GM21515 (cell line): ENCODE measurements around the gene TRMT44.
"Not testable (repeated sequence)": the region's sequence is repeated elsewhere in the genome, so short reads cannot be mapped to it uniquely, and the experiment has no call there.

Experiments used
- ATAC-seq: cut with Tn5 transposase; IDR thresholded peaks from one replicate; pipeline ENCODE4 v1.9.1; 2021; ENCODE audit not compliant: unreplicated experiment

The TRMT44 gene

DNA sequence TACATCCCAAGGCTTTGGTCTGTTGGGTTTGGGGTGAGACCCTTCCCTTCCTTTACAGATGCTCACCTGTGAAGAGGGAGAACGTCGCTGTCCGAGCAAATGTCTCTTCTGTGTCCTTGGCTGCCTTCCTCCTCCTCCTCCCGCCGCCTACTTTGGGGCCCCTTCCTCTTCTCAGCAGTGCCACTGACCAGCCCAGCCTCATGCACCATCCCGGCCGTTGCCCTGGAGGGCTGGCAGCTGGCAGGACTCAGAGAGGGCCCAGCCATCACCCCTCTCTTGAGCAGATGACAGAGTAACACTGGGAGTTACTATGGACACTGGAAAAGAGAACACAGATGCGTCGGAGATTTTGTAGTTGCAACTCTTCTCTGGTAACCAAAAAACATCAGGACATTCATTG is 68.2 kb downstream of the TRMT44 start:
- ATAC-seq = no peak

DNA sequence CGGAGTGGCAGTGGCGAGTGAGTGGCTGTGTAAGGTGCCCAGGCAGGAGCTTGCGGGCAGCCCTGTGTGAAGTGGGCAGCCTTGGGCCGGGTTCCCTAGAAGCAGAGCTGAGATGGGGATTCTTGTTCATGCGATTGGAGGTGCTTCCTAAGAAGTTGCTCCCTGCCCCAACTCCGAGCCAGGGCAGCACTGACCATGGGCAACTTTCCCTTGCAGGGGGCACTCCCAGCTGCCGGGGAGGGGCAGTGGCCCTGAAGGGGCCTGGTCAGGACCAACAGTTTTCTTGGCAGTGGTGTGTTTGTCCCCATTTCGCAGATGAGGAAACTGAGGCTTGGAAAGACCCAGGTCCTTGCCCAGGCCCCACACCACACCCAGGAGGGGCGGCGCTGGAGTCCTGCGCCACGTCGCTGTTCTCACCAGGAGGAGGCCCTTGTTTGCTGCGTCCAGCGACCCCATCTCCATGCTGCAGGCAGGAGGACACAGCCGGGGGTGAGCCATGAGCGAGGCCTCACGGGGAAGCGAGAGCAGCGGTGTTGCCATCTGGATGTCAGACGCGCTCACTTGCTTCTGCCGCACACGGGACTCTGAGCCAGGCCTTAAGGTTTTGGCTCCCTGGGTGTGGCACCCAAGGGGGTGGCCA is 68.9 kb downstream of the TRMT44 start:
- ATAC-seq = no peak

DNA sequence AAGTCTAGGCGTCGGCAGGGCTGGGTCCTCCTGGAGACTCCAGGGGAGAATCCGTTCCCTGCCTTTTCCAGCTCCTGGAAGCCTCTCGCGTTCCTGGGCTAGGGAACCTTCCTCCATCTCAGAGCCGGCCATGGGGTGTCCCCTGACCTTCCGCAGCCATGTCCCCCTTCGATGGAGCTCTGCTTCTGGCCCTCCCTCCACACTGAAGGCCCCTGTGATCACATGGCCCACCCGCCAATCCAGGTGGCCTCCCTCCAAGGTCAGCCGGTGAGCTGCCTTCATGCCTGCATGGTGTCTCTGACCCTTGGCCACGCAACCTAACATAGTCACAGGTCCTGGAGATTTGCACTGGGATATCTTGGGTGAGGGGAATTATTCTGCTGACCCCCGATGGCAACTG is 69.6 kb downstream of the TRMT44 start:
- no peak for ATAC-seq

DNA sequence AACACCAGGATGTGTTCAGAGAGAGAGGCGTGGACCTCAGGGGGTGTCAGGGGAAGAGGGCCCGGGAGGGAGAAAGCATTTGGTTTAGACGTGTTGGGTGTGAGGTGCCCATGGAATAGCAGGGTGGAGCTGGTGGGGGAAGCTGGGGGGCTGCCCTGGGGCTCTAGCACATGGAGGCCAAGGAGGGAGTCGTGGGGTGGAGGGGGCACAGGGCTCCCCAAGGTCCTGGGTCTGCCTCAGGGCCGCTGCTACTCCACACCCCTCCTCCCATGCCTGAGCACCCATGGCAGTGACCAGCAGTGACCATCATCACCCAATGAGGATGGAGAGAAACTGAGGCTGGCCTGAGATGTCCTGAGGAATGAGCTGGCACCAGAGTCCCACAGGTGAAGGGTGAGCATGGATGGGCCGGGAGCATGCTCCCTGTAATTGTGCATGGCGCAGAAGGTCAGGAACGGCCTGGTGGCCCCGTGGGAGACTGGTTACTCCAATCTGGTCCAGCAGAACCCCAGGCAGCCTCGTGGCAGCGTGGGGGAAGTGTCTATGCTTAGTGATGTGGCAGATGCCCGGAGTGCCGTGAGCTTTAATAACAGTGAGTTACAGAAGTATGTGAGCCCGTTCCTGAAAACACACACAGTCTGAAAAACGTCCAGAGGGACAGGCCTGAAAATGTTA is 70.2 kb downstream of the TRMT44 start:
- ATAC-seq = no peak

DNA sequence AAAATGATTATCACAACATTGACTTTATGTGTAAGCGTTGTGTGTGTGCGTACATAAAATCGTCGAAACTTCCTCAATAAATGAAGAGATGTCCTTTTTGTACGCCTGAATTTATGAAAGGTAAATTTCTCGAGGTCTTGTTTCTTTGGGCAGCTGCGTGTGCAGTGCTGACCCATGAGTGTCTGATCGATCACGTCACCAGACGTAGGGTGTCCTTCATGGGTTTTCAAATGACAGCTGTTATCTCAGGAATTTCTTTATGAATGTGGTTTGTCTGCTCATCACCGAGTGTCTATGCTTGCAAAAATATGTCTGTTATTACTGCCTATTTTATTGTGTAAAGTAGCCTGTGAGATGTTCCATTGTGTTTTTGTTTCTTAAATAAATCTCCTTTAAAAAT is 71.9 kb downstream of the TRMT44 start:
- ATAC-seq = no peak

DNA sequence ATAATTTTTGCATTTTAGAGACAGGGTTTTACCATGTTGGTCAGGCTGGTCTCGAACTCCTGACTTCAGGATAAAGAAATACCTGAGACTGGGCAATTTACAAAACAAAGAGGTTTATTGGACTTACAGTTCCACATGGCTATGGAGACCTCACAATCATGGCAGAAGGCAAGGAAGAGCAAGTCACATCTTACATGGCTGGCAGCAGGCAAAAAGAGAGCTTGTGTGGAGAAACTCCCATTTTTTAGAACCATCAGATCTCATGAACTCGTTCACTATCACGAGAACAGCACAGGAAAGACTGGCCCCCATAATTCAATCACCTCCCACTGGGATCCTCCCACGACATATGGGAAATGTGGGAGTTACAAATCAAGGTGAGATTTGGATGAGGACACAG is 72.5 kb downstream of the TRMT44 start:
- not testable (repeated sequence) for ATAC-seq

DNA sequence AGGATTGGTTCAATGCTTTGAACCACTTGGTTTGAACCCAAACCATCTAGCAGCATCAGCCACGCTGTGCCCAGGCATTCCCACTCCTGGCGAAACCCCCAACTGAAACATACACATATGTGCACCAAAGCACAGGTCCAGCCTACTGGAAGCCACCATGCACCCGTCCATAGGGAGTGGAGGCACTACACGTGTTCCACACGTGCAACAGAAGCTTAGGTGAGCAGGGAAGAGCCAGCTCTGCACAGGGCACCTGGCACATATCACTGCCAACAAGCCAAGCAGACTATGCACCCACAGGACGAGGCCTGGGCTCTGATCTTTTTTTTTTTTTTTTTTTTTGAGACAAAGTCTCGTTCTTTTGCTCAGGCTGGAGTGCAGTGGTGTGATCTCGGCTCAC is 73.4 kb downstream of the TRMT44 start:
- ATAC-seq = no peak

DNA sequence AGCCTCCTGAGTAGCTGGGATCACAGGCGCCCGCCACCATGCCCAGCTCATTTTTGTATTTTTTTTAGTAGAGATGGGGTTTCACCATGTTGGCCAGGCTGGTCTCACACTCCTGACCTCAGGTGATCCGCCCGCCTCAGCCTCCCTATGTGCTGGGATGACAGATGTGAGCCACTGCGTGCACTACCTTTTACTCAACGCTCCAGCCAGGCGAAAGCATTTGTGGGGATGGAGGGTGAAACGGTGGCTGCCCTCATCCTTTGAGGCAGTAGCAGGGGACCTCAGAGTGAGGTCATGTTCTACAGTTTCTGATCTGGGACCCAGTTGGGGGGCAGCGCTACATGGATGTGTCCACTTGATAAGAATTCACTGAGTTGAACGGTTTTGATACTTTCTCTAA is 73.8 kb downstream of the TRMT44 start:
- ATAC-seq = no peak

DNA sequence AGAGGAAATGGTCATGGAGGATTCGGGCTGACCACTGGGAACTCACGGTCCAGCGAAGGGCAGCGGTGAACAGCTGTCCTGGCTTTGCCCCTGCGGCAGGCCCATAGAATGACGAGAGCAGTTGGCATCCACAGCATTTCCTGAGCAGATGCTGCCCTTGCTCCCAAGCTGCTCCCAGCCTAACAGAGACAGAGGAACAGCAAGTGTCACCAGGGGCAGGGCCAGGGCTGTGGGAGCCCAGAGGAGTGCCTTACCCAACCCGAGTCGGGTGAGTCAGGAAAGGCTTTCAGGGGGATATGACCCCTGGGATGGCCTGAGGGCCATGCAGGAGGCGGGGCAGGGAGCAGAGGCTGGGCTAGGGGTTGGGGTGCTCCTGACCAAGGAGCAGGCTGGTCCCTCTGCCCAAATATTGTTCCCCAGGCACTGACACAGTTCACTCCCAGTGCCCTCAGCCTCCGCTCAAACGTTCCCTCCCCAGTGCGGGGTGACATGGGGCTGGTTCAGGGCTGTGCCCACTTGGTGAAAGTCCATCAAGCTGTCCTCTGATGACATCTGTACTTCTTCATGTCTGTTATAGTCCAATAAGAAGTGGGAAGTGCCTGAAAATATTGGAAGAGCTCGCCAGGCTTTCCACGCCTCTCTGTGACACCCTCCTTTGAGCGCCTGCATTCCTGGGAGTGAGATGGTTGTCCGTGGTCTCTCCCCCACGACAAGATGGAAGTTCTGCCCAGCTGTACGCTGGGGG is 74.9 kb downstream of the TRMT44 start:
- ATAC-seq = no peak

DNA sequence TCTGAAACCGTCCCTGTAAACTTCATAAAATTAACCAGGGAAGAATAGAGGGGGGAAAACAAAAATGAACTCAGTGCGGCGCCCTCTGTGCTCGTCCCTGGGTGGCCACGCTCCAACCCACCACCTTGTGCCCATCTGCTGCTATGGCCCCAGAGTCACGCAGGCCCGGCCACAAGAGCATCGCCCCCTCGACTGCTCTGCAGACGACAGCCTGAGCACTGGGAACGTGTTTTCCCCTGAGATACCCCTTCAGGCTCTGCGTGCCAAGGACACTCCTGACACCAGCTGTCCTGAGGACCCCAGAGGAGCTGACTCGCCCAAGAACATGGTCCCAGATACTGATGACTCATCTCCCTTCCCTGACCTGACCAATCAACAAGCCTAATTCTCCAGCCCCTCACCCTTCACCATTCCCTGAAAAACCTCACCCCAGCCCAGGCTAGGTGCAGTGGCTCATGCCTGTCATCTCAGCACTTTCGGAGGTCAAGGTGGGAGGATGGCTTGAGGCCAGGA is 75.5 kb downstream of the TRMT44 start:
- no peak for ATAC-seq

DNA sequence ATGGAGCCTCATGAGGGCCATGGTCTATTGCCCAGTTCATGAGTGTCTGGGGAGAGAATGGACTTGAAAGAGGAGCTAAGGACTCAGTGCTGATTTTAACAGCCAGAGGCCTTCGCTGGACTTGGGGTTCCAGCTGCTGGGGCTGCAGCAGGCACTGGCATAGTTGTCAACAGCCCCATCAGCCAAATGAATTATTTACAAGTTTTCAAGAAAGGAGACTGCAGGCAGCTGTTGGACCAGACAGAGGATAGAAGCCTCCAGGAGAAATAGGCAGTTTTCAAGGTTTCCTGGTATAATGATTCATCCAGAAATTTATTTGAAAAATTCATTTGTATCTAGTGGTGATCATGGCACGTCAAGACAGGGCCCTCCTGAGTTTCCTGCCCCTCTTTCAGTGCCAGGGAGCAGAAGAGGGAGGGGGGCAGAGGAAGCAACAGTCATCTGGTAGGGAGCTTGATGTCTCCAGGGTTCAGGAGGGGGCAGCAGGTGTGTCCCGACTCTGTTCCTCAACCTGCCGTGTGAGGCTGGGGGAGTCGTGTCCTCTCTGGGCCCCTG is 76.5 kb downstream of the TRMT44 start:
- ATAC-seq = no peak

DNA sequence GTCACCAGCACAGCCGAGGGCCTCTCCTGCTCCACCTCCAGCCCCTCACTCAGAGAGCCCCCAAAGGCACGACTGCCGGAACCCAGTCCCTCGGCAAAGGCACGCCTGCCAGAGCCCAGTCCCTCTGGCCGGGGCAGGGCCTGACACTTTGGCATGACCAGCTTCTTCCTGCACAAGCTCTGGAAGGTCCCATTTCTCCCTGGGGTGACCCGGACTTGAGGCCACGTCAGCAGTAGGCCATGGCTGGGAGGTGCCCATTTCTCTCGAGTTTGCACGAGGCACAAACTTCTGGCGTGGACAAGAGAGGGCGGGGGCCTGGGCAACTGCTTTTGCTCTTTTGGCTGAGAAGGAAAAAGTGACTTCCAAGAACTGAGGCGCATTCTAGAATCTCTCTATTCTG is 77.4 kb downstream of the TRMT44 start:
- ATAC-seq = no peak

DNA sequence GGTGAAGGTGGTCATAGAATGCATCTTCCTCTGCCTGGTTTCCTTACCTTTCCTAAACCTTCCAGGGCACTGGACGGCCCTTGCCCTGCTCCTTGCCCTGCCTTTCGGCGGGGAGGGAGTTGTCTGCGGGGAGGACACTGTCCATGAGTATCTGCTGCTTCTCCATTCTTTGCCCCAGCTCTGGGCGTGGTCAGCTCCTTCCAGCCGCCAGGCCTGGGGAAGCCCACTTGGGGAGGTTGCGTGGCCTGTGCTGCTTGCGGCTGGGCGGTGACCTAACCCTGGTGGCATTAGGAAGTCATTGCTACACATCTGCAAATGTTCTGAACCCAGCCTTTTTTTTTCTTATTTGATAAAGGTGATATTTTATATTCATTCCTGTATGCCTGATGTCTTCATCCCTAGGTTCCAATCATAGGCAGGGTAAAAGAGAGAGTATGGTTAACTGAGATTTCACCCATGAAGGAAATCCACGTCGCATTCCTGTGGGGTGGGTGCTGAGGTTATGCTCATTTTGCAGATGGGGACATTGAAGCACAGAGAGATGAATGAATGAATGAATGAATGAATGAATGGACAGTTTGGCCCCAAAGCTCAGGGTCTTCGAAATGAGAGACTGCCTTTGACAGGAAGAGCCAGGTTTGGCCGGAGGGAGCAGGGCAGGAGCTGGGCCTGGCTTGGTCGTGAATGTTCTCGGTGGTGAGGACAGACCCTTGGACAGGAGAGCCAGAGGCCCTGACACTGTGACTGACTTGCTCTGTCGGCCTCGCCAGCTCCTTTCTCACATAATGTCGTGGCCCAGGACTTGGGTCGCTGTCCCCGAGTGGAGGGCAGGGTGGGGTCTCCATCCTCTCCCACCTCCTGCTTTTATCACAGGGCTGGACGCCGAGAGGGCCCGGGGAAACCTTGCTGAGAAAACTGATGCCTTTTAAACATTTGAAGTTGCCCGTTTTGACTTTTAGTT is 81.9 kb downstream of the TRMT44 start:
- ATAC-seq = no peak

DNA sequence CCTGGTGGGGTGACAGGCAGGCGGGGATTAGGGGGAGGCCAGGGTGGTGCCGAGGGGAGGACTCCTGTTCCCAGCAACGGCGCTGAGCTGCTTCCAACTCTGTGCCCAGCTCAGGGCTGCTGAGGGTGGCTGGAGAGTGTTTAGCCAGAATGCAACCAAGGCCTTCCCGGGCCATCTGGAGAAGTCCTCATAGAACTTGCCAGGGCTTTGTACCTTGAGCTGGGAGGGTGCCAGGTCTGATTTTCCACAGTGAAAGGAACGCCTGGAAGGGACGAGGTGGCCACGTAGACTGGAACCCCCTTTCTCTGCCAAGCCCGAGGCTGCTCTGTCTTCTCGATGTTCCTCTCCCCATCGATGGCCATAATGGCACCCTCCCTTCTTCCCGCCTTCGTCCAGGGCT is 82.6 kb downstream of the TRMT44 start:
- no peak for ATAC-seq

DNA sequence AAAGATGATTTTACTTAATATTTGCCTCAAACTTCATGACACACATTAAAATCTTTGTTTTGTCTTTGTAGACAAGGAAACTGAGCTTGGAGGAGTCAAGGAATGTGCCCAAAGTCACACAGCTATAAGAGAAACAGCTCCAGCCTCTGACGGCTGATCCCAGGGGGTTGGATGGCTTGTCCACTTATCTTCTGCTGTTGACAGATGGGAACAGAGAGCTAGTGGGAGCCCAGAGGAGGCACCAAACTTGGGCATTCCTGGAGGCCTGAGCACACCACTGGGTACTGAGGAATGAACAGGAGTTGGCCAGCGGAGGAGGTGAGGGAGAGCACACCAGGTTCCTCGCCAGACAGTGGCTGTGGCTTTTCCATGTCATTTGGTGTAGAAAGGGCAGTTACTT is 83.2 kb downstream of the TRMT44 start:
- ATAC-seq = no peak

DNA sequence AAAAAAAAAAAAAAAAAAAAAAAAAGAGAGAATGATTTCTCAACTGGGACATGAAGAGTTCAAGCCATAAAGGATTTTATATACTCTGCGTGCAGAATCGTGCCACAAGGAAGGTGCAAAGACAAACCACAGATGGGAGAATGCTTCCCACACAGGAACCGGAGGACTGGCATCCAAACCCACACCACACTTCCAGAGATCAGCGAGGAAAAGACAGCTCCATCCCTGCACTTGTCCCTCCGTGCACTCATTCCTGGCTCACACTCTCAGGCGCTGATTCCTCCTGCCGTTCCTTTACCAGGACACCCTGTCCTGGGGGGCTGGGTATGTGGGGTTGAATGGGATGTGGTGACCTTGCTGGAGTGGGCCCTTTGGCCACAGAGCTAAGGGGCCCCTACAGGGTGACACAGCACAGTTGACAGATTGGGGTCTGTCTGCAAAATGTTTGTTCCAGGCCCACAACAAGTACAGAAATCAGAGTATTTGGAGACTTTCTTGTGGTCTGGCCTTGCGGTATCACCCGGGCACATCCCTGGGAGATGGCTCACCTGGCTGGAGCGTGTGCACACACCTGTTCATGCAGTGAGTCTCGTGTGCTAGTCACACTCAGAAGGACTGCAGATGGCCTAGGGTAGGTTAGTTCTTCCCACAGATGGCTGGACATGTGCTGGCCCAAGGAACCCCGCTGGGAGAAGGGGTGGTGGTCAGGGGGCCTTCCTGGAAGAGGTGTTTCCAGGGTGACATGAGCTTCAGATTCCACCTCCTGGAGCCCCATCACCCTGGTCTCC is 84.2 kb downstream of the TRMT44 start:
- no peak for ATAC-seq

DNA sequence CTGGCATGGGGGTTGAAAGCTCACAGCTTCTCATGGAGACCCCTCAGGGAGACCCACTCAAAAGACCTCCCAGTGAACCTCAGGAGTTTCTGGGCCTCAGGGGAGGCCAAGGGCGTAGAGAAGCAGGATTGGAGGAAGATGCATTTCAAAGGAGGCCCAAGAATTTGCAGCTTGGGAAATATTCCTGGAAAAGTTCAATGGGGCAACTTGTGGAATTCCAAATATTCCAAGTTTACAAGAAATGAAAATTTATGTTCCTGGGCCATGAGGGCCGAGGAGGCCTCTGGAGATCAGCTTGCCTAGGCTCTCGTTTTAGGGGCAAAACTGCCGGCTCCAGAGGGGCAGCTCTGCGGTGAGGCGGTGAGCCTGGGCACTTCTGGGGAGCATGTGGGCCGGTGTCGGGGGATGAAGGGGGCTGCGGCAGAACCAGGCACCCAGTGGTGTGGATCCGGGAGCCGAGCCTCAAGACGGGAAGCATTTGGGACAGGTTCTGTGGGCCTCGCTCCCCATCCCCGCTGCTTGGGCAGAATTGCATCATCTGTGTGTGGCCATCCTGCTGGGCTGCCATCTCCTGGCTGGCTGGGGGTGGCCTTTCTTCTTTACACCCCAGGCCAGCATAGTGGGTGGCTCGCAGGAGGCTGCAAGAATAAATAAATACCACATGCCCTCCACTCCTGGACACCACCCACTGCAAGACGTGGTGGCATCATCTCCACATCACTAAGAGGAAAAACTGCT is 85.0 kb downstream of the TRMT44 start:
- ATAC-seq = no peak
